NCI-H345 (cell line): ENCODE results near the gene PFN1.

Source experiments
- DNase-seq: peaks from one replicate; lab custom pipeline; 2025; lab: John Stamatoyannopoulos, UW

PFN1 gene

DNA sequence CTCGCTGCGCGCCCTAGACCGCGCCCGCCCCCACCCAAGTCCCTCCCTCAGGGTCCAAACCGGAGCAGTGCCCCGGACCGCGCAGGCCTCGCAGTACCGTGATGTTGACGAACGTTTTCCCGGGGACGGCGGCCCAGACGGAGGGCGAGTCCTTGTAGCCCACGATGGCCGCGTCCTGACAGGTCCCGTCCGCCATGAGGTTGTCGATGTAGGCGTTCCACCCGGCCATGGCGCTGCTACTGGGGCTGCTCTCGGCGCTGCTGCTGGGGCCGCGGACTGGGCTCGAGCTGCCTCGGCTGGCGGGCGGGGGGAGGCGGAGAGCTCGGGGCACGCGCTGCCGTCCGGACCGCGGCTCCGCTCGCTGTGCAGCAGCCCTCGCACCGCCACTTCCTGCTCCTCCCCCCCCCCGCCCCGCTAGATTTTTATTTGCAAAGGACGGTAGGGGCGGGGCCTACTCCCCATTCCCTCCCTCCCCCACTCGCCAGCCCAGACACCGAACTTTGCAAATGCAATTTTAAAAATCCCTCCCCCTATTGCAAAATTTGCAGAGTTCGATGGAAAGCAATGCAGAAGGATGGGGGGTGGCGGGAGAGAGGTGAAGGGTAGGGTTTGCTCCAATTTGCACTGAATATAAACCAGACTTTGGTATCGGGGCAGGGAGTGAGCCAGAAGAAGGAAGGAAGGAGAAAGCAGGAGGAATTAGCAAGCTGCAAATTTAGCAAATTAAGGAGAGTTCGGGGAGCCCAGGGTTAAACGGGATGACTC, at the start of gene PFN1:
PFN1 (minus strand) TSS at position 365 of the 765 bp plus-strand sequence; CDS start at position 229, 136 bp downstream.
- peak; percentile 82 for DNase-seq

DNA sequence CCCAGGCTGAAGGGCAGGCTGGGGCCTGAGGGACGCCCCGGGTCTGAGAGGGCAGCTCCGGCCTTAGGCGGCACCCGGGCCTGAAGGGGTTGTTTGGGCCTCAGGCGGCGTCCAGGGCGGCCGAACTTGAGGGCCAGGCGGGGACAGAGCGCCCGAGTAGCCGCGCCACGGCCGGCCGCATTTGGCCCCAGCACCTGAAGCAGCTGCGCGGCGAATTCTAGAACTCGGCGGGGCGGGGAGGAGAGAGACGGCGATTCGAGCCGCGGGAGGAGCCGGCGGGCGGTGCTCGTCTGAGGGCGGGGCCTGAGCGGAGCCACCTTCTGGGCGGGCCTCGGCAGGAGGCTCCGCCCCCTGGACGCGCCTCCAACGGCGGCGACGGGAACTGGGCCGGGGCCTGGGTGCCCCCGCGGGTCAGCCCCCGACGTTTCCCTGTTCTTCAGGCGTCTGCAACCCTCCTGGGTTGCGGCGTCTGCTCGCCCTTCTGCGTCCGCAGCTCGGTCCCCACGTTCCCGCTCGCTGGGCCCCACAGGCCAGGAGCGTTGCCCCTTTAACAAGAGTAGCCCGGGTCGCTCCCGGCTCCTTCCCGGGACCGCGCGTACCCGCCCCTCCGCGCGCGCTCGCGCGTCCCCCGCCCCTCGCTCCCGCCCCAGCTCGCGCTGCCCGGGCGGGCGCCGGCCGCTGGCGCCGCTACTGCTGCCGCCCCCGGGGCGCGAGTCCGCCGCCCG, 49.1 kb upstream of the PFN1 start, which contains the start of the genes INCA1 and KIF1C:
INCA1 (minus strand) TSS at position 221 of the 725 bp plus-strand sequence. CDS start 3,085 bp downstream, outside the sequence.
KIF1C (plus strand) TSS at position 649 of the 725 bp plus-strand sequence. CDS start 2,297 bp downstream, outside the sequence.
- DNase-seq, result peak; percentile 84

DNA sequence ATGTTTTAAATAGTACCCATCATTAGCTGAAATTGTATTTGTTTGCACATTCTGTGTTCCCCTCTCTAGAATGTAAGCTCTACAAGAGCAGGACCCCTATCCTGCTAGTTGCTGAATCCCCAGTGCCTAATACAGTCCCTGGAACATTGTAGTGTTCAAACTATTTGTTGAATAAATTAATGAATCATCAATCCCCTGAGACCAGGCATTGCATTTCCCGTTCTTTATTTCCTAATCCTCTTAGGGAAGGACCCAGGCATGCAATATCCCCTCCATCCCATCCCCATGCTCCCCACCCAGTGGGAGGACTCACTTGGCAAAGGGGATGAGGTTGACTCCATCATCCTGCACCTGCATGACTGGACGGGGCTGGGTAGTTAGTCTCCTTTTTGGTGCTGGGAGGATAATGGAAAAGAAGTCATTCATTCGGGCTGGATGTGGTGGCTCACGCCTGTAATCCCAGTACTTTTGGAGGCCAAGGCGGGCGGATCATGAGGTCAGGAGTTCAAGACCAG, 45.8 kb upstream of the PFN1 start:
- no peak for DNase-seq

DNA sequence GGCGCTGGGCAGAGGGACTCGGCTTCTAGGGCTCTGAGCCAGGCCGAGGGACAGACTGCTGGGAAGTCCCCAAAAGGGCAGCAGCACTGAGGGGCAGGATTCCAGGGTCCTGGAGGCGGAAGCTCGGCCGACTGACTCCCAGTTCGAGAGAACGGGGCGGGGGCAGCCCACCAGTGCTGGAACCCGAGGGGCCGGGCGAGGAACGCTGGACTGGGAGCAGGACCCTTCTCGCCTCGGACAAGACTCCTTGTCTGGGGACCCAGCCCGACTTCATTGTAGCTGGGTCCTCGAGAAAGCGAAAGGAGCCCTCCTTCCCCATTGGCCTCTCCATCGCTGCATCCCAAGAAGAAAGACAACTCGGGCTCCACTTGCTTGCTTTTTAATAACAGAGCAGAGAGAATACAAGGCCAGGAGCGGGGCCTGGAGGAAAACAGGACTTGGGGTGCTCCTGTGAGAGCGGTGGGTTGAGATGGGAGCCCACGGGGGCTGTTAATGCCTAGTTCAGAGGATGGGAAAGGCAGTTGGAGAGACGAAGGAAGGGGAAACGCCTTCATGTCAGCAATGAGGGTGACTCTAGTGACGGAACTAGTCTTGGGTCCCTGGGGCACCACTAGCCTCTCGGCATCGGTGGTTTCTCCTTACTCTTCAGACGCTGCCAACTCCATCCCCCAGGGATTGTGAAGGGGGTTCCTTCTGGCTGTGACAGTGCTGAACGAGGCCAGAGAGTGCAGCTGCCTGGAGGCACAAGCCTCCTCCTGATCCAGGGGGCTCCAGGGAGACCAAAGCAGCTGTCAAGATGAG, 39.6 kb upstream of the PFN1 start:
- no peak for DNase-seq

DNA sequence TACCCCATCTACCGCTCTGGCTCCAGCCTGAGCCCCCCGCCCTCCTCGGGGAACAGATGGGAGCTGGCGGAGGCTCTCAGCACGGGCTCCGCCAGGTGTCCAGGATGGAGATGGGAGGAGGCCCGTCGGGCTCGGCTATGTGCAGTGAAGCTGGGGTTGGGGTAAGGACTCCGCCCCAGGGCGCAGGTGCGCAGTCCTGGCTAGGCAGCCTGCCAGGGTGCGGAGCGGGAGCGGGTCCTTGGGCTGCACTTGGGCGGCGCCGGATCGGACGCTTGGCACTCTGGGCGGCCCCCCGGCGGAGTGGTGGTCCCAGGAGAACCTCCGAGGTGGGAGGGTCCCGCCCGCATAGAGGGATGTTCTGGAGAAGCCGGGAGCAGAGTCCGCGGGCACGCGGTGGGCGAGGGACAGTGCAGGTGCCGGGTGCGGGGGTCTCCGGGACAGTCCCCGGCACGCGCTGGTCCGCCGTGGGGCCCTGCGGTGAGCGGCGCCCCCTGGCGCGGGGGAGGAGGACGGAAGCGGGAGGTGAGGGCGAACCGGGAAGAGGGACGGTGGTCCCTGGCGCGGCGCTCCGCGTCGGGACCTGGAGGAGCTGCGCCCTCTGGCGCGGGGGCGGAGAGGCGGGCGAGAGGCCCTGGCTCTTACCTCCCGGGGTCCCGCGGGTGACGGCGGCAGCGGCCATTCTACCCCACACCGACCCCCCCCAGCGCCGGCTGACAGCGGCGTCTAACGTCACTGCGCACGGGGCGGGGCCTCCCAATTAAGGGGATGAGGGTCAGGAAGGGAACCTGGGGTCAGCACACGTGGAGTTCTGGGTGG, 38.8 kb upstream of the PFN1 start, which contains the start of gene CAMTA2:
CAMTA2 (minus strand) TSS at position 725 of the 816 bp plus-strand sequence. CDS start 1,453 bp downstream, outside the sequence.
- DNase-seq, result peak; percentile 66

DNA sequence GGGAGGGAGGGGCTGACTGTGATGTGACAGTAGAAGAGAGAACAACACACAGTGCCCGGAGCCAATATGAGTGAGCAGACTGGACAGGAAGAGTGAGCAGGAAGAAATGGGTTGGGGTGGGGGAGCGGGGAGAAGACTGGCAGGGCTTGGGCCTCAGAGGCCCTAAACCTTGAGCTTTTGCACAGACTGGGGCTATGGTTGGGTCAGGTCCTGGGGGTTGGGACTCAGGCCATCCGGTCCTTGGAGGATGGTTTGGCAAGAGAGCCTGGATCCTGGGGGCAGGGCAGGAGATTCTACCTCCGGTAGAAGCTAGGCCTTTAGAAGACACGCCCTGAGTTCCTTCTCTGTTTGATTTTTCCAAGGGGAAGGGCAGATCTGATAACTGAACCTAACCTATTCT, 38.1 kb upstream of the PFN1 start:
- no peak for DNase-seq

DNA sequence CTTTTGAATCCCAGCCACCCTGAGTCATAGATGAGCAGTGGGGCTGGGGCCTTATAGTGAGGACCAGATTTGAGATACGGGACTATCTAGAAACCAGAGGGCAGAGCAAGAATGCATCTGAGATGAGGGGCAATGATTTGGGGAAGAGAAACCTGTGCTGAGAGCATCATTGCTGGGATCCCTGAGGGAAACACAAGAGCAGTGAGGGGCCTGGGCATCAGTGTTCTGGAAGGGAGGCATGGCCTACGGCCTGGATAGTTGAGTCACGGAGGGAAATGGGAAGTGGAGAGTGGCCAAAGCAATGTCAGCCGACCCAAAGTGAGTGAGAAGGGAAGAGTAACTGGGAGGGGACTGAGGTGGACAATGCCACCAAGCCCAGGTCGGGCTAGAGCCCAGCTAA, 34.0 kb upstream of the PFN1 start:
- no peak for DNase-seq

DNA sequence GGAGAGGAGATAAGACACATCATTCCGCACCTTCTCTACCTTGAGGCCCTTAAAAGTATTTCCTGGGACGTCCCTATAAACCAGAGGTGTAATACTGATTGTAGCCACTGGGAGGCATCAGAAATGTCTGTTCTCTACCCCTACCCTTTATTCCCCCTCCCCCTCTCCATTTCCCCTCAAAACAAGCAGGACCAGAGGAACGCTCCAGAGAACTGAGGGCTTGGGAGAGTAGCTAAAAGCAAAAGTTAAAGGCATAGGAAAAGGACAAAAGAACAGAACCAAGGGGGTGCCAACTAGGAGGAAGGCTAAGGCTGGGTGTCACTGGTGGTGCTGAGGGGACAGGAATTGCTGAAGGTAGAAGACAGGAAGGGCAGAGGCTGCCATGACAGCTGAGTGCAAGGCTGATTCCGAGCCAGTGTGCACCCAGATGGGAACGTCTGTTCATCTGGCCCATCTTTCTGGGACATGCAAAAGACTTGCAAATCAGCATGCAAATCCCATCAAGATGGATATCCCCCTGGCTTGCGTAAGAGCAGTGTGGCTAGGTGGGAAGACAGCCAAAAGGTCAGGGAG, 32.4 kb upstream of the PFN1 start:
- peak; percentile 27 for DNase-seq

DNA sequence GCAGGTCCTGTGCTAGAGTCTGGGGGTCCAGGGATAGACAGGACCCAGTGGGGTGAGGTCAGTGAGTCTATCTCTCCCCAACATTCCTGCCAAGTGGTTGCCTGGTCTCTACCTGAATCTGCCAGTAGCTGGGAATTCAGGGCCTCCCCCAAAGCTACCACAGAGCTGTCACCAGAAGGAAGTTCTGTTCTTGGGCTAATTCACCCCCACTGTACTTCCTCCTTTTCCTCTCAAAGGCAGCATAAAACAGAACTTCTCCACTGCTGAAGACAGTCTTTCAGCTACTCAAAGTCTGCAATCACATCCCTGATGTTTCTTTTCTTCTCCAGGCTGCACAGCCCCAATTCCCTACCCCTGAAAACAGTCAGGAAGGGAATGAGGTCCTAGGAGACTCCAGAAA, 30.4 kb upstream of the PFN1 start:
- DNase-seq, result no peak

DNA sequence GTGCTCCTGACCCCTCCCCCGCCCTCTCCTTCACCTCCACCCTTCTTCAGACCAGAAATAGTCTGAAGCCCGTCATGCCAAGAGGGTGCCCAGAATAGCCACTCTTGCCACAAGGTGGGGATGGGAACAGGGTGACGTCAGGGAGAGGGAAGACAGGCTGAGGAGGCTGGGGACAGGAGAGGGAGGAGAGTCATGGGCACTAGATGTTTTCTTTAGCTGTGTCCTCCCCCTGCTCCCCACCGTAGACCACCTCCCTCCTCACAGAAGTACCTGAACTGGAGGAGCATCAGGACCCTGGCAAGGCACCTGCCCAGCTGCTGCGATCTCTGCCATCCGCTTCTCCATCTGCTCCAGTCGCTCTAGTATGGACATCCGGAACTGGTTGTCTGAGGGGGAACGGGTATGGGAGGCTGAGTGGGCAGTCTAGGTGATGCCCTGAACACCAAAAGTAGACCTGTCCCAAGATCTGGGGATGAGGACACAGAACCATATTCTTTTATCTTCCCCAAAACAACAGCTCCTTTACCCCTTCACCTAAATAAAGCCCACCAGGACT, 25.9 kb upstream of the PFN1 start:
- no peak for DNase-seq

DNA sequence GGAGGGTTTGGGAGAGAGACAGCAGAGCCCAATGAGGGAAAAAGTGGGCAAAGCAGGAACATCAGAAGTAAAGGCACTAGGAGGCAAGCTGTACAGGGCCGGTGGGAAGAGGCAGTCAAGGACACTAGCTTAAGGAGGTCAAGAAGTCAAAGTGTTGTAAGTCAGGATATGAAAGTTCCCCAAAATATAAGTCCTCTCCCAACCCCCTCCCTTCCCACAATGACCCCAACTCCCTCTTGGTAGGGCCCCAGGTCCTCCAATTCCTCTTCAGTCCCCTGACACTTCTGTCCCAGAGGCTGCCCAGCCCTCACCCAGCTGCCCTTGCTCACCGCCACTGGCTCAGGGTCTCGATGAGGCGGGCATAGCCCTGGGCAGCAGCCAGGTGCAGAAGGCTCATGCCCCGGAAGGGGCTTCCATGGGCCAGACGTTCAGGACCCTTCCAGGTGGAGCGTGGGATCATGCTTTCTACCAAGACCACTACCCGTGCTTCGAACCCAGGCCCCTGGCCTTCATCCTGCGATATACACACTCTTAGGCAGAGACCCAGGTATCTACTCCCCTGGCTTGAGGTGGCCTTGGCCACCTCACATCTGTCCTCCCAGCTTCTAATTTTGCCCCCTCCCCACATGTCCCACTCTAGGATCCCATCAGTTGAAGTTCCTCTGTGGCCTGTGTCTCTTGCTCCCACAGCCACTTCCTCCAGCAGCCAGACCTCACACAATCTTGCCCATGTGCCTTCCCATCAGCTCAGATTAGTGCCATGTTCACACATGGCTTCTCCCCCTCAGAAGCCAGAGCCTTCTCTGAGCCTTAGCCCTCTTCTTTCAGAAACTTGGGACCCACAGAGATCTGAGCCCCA, 25.2 kb upstream of the PFN1 start:
- no peak for DNase-seq

DNA sequence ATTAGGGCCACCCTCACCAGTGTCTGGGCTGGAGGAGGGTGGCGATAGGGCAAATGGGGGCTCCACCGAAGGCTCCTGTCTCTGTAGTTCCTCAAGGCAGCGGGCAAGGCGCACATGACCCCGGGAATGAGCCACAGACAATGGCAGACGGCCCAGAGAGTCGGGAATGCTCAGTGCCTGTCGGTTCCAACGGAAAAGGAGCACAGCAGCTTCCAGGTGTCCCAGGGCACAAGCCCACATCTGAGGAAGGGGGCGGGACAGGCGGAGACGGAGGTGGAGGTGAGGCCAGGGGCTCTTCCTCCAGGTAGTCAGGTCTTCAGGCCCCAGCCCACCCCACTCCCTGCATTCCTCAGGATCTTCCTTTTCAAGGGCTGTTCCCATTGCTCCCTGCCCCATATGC, 24.4 kb upstream of the PFN1 start:
- no peak for DNase-seq

DNA sequence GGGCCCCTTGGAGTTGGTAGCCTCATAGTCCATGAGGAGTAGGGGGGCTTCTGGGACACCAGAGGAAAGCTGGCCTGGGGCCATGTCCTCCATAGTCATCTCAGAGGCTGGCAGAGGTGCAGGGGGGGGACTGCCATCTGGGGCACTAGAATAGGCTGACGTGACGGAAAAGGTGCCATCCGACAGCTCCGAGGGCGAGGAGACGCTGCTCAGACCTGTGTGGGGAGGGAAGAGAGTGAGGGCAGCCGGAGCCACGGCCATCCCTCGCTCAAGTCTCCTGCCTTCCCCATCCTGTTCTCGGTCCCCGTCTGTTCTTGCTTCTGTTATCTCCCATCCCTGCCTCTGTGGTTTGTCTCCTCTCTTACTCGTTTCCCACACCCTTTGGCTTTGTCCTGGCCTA, 24.0 kb upstream of the PFN1 start:
- DNase-seq, result no peak

DNA sequence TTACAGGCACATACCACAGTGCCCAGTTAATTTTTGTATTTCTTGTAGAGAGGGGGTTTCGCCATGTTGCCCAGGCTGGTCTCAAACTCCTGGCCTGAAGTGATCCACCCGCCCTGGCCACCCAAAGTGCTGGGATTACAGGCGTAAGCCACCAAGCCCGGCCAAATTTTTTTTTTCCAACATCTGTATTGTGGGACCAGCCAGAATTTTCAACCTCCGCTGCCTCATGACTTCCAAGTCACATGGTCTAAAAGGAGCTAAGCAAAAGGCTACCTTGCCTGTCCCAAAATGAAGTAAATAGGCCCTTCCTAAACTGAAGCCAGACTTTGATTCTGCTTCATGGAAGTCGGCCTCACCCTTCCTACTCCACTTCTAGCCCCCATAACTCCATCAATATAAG, 23.5 kb upstream of the PFN1 start:
- no peak for DNase-seq

DNA sequence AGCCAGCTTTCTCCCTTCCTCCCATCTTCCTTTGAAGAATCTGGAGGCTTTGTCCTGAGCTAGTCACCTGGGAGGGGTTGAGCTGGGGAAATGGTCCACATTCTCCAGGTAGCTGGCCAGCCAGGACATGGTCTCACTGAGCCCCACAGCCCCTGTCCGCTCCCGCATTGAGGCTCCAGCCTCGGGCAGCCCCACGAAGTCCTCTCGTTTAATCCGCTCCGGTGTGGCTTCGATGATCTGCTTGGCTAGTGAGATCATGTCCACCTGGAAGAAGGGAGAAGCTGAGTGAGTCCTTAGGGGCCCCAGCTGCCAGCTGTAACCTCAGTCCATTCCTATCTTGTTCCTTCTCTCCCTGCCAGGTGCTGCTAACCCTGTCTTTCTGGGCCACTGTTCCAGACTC, 21.9 kb upstream of the PFN1 start:
- DNase-seq, result no peak

DNA sequence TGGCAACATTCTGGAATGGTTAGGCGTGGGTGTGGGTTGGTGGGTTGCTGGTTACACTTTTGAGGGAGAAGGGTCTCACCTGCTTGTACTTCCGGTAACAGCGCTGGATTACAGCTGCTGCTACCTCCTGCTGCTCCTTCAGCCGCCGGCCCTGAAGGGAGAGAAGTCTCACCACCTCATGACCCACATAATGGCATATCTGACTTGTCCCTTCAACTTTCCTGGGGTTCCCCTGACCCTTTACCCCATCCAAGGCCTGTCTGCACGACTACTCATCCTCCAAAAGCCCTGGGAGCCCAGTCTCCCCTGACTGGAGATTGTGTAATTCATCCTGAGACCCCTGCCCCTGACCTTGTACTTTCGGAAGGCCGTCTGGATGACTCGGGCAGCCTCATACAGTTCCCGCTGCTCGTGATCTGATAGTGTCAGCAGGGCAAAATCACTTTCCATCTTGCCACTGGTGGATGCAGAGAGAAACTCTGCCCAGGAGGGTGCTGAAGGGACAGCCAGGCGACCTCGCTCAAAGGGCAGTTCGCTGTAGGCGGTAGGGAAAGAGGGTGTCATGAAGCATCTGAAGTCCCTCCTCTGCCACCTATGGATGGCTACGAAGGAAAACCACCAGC, 21.3 kb upstream of the PFN1 start:
- no peak for DNase-seq

DNA sequence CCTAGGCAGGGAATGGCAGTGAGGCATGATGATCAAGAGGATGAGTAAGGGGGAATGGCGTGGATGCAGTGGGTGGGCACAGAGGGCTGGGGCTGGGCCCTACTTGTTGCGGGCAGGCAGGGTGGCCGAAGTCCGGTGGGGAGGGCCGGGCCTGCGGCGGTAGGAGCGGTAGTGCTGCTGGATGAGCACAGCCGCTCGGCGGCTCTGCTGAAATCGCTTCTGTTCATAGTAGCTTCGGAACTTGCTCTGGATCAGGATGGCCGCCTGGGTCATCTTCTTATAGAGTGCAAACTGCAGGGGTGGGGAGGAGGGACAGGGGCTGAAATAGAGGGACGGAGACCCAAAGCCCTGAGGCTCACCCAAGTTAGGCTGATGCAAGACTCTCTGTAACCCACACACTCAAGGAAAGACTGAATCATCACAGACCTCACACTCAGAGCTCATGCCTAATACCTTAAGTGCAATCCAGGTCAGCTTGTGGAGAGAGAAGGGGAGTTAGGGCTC, 20.8 kb upstream of the PFN1 start:
- DNase-seq, result no peak

DNA sequence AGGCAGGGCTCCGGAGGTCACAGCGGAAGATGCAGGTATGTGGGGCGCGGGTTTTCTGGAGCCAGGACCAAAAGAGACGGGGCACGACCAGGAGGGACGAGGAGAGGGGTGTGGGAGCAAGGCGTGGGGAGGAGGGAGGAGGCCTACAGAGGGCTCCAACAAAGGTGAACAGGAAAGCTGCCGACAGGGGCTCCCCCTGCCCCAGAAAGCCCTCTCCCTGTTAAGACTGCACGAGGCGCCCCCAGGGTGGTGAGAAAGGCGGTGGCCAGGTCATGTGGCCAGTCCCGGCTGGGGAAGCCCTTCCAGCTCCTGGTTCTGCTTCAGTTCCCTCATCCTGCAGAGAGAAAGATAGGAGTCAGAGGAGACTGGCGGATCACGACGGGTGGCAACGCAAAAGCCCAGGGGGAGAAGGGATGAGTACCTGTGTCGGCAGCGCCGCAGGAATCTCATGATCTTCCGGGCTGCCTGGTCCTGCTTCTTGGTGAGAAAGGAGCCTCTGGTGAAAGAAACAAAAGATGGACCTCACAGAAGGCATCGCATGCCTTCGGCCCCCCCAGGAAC, 20.2 kb upstream of the PFN1 start:
- DNase-seq, result no peak
